ENCODE measurements around the gene GNAI3. TPM values are rescaled to one million over a fixed set of nuclear protein-coding genes. Genes with fewer than 3 reads are reported as not detected.

The GNAI3 gene
- total RNA-seq, 1 experiment from 2014 or later, result 6.4 TPM

DNA sequence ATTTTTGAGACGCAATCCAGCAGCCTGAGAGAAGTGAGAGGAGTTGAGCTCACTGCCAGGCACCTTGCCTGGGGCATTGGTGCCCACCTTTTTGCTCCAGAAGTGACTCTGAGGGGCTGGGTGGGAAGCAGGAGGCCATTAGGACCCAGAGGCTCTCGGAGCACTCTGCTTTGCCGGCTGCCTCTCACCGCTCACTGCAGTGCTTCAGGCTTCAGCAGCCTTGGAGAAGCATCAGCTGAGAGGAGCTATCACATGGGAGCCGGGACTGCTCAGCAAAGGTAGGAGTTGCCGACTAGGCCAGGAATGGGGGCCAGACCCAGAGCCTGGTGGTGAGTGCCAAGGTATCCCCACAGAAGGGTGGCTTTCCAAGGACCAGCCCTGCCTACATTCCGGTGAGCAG lies 8.7 kb upstream of the GNAI3 start, which contains the start of gene GPR61:
Gene GPR61 (plus strand): TSS at position 197 of the 400 bp plus-strand sequence. CDS start 3,151 bp downstream, outside the sequence.
- BruUV-seq (replicated peaks), result no TSS peak
- ChIA-PET CTCF (no interaction called here), POLR2A (no interaction called here)
- intact Hi-C loops (cut with micrococcal nuclease; ENCODE audit: unreplicated experiment), result no loop called here
- DNase-seq, result no peak
- no peaks in the 10 kb centered on the region for H3K36me3 ChIP-seq (ENCODE audit: control insufficient read depth, insufficient read depth, low read length)
- Mint-ChIP-seq H3K27ac (ENCODE audit: unreplicated experiment) (no peak within 1 kb of the TSS), H3K9me3 (ENCODE audit: unreplicated experiment) (no peaks in the 10 kb centered on the region), H3K27me3 (ENCODE audit: insufficient read depth, unreplicated experiment) (peaks cover 9% of the 10 kb centered on the region), H3K4me3 (ENCODE audit: unreplicated experiment) (no peak within 1 kb of the TSS), H3K36me3 (ENCODE audit: insufficient read depth, unreplicated experiment) (no peaks in the 10 kb centered on the region), H3K4me1 (ENCODE audit: low read depth, unreplicated experiment) (no peaks in the 10 kb centered on the region)
- no peaks in the 10 kb centered on the region for H3K9me3 ChIP-seq
- TF ChIP-seq, protein P1, sequence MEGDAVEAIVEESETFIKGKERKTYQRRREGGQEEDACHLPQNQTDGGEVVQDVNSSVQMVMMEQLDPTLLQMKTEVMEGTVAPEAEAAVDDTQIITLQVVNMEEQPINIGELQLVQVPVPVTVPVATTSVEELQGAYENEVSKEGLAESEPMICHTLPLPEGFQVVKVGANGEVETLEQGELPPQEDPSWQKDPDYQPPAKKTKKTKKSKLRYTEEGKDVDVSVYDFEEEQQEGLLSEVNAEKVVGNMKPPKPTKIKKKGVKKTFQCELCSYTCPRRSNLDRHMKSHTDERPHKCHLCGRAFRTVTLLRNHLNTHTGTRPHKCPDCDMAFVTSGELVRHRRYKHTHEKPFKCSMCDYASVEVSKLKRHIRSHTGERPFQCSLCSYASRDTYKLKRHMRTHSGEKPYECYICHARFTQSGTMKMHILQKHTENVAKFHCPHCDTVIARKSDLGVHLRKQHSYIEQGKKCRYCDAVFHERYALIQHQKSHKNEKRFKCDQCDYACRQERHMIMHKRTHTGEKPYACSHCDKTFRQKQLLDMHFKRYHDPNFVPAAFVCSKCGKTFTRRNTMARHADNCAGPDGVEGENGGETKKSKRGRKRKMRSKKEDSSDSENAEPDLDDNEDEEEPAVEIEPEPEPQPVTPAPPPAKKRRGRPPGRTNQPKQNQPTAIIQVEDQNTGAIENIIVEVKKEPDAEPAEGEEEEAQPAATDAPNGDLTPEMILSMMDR (IDR thresholded peaks at IDR 0.05; ENCODE audit: insufficient read depth in 1 of 2, low read depth in 1 of 2, low read length in 1 of 2, severe bottlenecking in 1 of 2, unreplicated experiment in 1 of 2), result no peak
- H3K4me3 ChIP-seq (ENCODE audit: low read depth, low read length), result no peak within 1 kb of the TSS
- no peaks in the 10 kb centered on the region for H3K27me3 ChIP-seq (replicated peaks; ENCODE audit: control insufficient read depth, insufficient read depth, low read length)
- H3K4me1 ChIP-seq, result no peaks in the 10 kb centered on the region

DNA sequence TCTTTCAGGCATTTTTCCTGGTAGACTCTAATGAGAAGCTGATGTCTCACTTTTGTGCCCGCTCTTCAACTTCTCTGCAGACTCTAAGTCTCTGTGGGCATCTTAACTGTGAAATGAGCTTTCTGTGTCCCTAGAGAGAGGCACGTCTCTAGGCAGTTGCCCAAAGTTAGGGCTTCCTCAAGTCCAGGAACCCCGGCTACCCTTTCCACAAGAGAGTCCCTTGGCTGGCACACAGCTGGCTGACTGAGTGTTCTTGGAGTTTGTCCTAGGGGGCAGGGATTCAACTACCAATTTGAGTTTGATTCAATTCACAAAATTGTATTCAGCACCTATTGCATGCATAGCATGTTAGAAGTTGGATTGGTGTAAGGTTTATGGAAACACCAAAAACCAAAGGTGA lies 7.3 kb upstream of the GNAI3 start:
- TF ChIP-seq, protein P1 (IDR thresholded peaks at IDR 0.05; ENCODE audit: insufficient read depth in 1 of 2, low read depth in 1 of 2, low read length in 1 of 2, severe bottlenecking in 1 of 2, unreplicated experiment in 1 of 2), result no peak
- H3K9me3 Mint-ChIP-seq (ENCODE audit: unreplicated experiment), result no peaks in the 10 kb centered on the region
- no TSS peak for BruUV-seq (replicated peaks)
- no peak overlapping the region for H3K4me3 ChIP-seq (ENCODE audit: low read depth, low read length)
- H3K4me1 ChIP-seq, result no peaks in the 10 kb centered on the region
- H3K4me1 Mint-ChIP-seq (ENCODE audit: low read depth, unreplicated experiment), result no peaks in the 10 kb centered on the region
- no peaks in the 10 kb centered on the region for H3K36me3 Mint-ChIP-seq (ENCODE audit: insufficient read depth, unreplicated experiment)
- POLR2A ChIA-PET, result no interaction called here
- H3K4me3 Mint-ChIP-seq (ENCODE audit: unreplicated experiment), result no peak overlapping the region
- H3K36me3 ChIP-seq (ENCODE audit: control insufficient read depth, insufficient read depth, low read length), result no peaks in the 10 kb centered on the region
- H3K27me3 ChIP-seq (replicated peaks; ENCODE audit: control insufficient read depth, insufficient read depth, low read length), result no peaks in the 10 kb centered on the region
- no peak overlapping the region for H3K27ac Mint-ChIP-seq (ENCODE audit: unreplicated experiment)
- intact Hi-C loops (cut with micrococcal nuclease; ENCODE audit: unreplicated experiment), result no loop called here
- CTCF ChIA-PET, result no interaction called here
- no peaks in the 10 kb centered on the region for H3K9me3 ChIP-seq
- no peak for DNase-seq
- H3K27me3 Mint-ChIP-seq (ENCODE audit: insufficient read depth, unreplicated experiment), result peaks cover 9% of the 10 kb centered on the region

DNA sequence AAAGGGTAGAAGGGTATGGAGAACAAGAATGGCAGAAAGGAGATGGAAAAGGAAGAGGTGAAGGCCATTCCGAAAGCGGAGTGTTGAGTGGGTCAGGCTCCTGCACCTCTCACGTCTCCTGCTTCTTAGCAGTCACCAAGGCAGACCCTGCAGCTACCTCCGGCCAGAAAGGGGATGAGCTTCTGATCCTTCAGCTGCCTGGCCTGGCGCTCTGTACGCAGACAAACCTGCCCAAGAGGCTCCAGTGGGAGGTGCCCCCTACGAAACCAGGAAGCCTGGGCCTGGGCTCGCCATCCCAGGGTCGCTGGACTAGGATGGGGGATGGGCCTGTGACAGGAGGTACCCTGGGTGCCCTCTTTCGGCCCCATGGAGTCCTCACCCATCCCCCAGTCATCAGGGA lies 5.8 kb upstream of the GNAI3 start:
- Histone ChIP-seq H3K4me3 (ENCODE audit: low read depth, low read length) (no peak overlapping the region), H3K27me3 (replicated peaks; ENCODE audit: control insufficient read depth, insufficient read depth, low read length) (no peaks in the 10 kb centered on the region), H3K4me1 (peaks cover 12% of the 10 kb centered on the region), H3K36me3 (ENCODE audit: control insufficient read depth, insufficient read depth, low read length) (no peaks in the 10 kb centered on the region), H3K9me3 (no peaks in the 10 kb centered on the region)
- intact Hi-C loops (cut with micrococcal nuclease; ENCODE audit: unreplicated experiment), result no loop called here
- ChIA-PET CTCF (interaction anchor here (1.3 kb wide), 1 partner anchor 13 kb away, joined by 4 read pairs; no protein-coding TSS in a partner anchor), POLR2A (no interaction called here)
- Mint-ChIP-seq H3K4me3 (ENCODE audit: unreplicated experiment) (no peak overlapping the region), H3K36me3 (ENCODE audit: insufficient read depth, unreplicated experiment) (peaks cover 3% of the 10 kb centered on the region), H3K4me1 (ENCODE audit: low read depth, unreplicated experiment) (no peaks in the 10 kb centered on the region), H3K27ac (ENCODE audit: unreplicated experiment) (no peak overlapping the region), H3K9me3 (ENCODE audit: unreplicated experiment) (no peaks in the 10 kb centered on the region), H3K27me3 (ENCODE audit: insufficient read depth, unreplicated experiment) (peaks cover 9% of the 10 kb centered on the region)
- no TSS peak for BruUV-seq (replicated peaks)
- TF ChIP-seq, protein P1 (IDR thresholded peaks at IDR 0.05; ENCODE audit: insufficient read depth in 1 of 2, low read depth in 1 of 2, low read length in 1 of 2, severe bottlenecking in 1 of 2, unreplicated experiment in 1 of 2), result no peak
- DNase-seq, result no peak

All from Caco-2 (cell line).